ENCODE measurements around the gene DMWD.
"Not testable (repeated sequence)": the region's sequence is repeated elsewhere in the genome, so short reads cannot be mapped to it uniquely, and the experiment has no call there.

The DMWD gene

GRCh38 chr19:45816236-45817009 is 23.8 kb upstream of the DMWD start:
- DNase-seq: no peak

GRCh38 chr19:45815481-45816216 is 23.0 kb upstream of the DMWD start:
- no peak for DNase-seq

DNA sequence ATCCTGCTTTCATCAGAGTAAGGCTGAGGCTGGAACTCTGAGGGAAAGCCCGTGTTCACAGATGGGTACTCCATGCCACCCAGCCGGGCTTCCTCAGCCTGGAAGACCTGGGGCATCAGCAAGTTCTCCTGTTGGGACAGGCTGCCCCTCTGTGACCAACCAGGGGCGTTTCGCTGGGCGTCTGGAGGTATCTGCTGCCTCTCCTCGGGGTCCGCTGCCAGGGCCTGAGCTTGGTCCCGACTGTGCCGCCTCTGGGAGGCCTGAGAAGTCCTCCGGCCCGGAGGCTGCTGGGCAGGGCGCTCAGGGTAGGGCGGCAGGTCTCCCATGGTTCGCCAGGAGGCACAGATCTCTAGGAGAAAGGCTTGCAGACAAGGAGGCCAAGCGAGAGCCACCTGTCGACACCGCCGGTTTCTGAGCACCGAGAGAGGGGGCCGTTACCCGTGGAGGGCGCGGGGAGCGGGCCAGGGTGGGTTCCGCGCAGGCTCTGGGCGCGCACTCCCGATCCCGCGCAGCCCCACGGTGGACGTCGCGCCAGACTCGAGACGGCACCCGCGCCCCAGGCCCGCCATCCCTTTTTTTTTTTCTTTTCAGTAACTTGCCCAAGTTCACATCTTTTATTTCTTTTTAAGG is 22.3 kb upstream of the DMWD start, which contains the start of gene RSPH6A:
TSS of gene RSPH6A (minus strand) at position 458 of the 630 bp plus-strand sequence. CDS start at position 326, 132 bp downstream.
- no peak for DNase-seq

DNA sequence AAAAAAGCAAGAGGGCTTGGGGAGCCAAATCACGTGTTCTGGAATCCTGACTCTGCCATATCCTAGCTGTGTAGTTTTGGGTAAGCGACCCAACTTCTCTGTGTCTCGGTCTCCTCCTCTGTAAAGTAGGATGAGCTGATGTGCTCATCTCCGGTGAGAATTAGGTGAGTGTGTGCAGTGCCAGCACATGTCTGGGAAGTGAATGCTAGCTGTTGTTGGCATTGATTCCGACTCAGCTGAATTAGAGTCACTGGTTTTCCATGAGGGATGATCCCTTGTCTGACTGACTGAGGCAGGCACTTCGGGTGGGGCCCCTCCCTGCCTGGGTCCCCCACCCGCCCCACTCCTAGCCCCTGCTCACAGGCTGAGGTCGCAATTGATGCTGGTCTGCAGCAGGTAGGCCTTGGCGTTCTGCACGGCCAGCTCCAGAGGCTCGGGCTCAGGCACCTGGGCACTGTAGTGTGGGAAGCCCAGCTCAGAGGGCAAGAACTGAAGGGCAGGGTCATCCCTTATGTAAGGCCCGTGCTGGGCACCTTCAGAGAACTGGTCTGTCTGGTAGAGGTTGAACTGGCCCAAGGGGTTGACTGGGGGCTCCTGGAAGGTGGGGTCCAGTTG is 21.6 kb upstream of the DMWD start:
- DNase-seq: no peak

- no peak for DNase-seq
These were observed 19.7 kb upstream of the DMWD start for GRCh38 chr19:45812297-45812696.

DNA sequence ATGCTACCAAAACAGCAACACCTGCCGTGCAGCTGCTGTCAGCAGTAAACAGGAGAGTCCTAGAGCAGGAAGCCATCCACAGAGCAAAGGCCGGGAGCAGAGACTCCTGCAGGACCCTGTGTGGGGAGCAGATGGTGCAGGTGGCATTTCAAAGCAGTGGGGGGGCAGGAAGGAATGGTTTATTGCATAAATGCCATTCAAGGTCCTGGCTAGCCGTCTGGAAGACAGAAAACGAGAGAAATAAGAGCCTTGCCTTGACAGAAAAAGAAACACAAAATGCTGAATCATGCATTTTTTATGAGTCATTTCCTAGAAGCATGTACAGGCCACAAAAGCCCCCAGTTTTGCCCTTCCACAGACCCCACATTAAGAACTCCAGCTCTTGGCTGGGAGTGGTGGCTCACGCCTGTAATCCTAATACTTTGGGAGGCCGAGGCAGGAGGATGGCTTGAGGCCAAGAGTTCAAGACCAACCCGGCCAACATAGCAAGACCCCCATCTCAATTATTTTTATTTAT is 17.1 kb upstream of the DMWD start:
- no peak for DNase-seq

DNA sequence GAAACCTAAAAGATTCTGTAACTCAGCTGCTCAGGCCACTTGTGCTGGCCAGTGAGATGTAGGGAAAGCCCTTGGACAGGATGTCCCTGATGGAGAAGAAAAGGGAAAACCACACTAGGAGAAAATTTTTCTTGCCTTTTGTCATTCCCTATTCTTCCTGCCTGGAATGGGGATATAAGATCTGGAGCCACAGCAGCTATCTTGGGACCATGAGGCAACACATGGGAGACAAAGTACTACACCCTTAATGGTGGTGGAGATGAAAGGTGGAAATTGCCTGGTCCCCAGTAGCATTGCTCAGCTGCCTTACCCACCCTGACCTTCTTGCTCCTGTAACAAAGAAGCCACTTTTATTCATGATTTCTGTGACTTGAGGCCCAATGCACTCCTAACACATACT is 13.1 kb upstream of the DMWD start:
- no peak for DNase-seq

- DNase-seq: no peak
These were observed 12.2 kb upstream of the DMWD start for GRCh38 chr19:45804959-45805230.

- DNase-seq: no peak
These were observed 11.7 kb upstream of the DMWD start for GRCh38 chr19:45804140-45804958.

GRCh38 chr19:45801603-45802175 is 9.0 kb upstream of the DMWD start:
- DNase-seq: no peak

GRCh38 chr19:45800070-45800553 is 7.5 kb upstream of the DMWD start:
- no peak for DNase-seq

DNA sequence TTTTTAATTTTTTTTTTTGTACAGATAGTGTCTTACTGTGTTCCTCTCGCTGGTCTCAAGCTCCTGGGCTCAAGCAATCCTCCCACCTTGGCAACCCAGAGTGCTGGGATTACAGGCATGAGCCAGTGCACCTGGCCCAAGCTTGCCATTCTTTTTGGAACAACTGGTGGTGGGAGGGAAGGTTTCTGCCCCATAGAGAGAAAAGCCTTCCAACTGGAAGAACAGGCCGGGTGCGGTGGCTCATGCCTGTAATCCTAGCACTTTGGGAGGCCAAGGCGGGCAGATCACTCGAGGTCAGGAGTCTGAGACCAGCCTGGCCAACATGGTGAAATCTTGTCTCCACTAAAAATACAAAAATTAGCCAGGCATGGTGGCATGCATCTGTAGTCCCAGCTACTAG is 6.9 kb upstream of the DMWD start:
- not testable (repeated sequence) for DNase-seq

- peak; percentile 71 to 77 for DNase-seq
These were observed 6.4 kb upstream of the DMWD start for GRCh38 chr19:45798995-45799517.

DNA sequence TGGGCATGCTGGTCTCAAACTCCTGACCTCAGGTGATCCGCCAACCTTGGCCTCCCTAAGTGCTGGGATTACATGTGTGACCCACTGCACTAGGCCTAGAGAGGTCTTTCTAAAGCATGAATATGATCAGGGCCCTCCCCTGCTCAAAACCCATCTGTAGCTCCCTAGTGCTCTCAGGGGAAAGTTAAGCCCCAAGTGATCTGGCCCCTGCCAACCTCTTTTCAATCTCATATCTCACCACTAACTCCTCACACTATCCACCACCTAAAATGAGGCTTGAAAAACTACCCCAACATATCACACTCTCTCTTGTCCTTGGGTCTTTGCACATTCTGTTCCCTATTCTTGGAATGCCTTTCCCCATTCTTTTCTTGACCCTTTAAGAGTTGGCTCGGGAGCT is 2.0 kb upstream of the DMWD start:
- no peak for DNase-seq

DNA sequence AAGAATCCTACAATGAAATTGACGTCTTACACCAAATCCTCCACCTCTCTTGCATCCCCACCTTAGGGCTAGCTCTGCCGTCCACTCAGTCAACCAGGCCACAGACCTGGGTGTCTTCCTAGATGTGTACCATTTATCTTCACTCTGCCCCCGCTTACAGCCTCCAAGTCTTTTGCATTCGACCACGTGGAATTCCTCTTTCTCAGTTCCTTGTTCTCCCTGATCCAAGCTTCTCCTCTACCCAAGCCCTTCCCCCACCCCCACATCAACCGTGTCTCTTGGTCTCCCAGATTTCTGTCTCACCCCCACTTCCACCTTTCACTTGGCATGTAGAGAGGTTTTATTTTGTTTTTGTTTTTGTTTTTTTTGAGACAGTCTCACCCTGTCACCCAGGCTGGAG is 1.2 kb upstream of the DMWD start:
- no peak for DNase-seq

- no peak for DNase-seq
These were observed 526 bp upstream of the DMWD start for GRCh38 chr19:45793178-45793564.

DNA sequence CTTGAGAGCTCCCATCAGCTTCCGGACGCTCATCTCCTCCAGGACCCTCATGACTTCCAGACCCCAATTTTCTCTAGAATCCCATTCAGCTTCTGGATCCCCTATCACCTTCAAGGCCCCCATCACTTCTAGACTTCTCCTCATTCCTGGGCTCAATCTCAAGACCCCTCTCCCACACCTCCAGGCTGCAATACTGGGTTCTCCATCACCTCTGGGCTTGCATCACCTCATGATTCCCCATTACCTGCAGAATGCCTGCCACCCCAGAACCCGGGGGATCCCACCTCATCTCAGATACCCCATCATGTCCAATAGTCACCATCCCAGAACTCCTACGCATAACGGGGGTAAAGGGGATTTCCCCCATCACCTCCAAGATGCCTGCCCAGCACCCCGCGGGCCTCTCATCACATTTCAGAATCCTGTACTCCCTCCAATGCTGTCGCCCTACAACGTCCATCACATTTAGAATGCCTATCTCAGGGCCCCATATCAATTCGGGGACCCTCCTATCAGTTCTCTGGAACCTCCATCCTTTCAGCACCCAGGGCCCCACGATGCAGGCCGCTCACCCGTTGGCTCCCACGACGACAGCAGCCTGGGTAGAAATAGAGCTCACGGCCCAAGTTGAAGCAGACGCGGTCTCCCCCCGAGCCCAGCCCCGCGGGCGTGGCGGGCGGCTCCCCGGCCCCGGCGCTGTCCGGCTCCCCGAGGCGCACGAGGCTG is 738 bp downstream of the DMWD start:
- peak in 1 of 2 experiments; percentile 51 for DNase-seq

DNA sequence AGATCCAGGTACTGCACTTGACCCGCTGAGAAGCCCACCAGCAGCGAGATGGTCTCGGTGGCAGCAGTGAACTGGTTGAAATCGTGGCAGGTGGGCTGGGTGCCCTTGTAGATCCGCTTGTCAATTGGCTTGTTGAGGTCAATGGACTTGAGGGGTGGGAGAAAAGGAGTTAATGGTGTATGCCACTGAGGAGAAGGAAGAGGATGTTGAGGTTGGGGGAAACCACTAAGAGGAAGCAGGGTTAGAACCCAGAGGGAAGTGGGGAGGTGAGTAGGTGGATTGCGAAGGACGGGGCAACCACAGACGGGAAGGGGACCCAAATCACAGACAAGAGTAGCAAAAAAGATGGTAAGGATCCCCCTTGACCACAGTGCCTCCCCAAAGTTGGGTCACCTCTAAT is 1.7 kb downstream of the DMWD start:
- DNase-seq: peak in 1 of 2 experiments; percentile 52

DNA sequence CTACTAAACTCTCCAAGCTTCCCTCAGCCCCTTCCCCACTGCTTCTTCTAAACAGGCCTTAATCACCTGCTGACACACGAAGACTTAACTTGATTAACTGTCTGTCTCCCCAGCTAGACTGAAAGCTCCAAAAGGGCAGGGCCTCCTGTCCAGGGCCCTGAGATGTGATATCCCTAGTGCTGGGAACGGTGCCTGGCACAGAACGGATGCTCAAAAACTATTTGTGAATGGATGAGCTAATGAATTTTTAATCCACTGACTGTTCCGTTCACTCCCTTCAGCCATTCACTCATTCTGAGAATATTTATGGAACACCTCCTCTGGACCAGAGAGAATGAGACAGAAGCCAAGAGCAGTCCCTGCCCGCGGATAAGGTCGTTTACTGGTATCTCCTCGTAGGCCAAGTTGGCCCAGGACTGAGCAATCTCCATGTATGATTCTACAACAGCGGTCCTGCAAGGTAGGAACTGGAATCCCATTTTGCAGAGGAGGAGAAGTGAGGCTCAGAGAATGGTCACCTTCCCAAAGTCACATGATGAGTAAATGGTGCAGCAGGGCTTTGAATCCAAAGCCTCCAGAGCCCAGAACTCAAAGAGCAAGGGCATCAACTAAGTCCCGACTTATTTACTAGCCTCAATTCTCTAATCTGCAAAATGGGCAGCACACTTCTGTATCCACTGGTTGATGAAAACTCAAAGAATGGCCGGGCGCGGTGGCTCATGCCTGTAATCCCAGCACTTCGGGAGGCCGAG is 3.4 kb downstream of the DMWD start:
- DNase-seq: no peak

- DNase-seq: no peak
These were observed 6.1 kb downstream of the DMWD start for GRCh38 chr19:45786533-45786894.

Data from activated T-cell treated with anti-CD3 and anti-CD28 coated beads, Interleukin-2, amount 50 U/mL, for 48 hours (primary cell).